GM18519 (cell line): ENCODE results near the gene SIAH2.

Source experiments
- ATAC-seq: cut with Tn5 transposase; IDR thresholded peaks from one replicate; pipeline ENCODE4 v1.9.1; 2021; ENCODE audit warnings: mild to moderate bottlenecking, moderate library complexity; ENCODE audit not compliant: unreplicated experiment, low FRiP score

Gene SIAH2

GRCh38 chr3:150775001-150775599, 12.1 kb upstream of the SIAH2 start:
- ATAC-seq, result no peak

- no peak for ATAC-seq
Measured at GRCh38 chr3:150773616-150774192, 10.7 kb upstream of the SIAH2 start.

GRCh38 chr3:150771600-150771999, 8.6 kb upstream of the SIAH2 start:
- no peak for ATAC-seq

- no peak for ATAC-seq
Measured at GRCh38 chr3:150770681-150771080, 7.7 kb upstream of the SIAH2 start.

- ATAC-seq, result no peak
Measured at GRCh38 chr3:150766742-150767141, 3.8 kb upstream of the SIAH2 start.

- peak; percentile 29 for ATAC-seq
Measured at GRCh38 chr3:150765949-150766720, 3.2 kb upstream of the SIAH2 start.

- no peak for ATAC-seq
Measured at GRCh38 chr3:150764967-150765366, 2.0 kb upstream of the SIAH2 start.

- no peak for ATAC-seq
Measured at GRCh38 chr3:150764566-150764965, 1.6 kb upstream of the SIAH2 start.

GRCh38 chr3:150763841-150764483, 993 bp upstream of the SIAH2 start:
- ATAC-seq, result no peak

- ATAC-seq, result no peak
Measured at GRCh38 chr3:150762662-150763121, 277 bp downstream of the SIAH2 start.

GRCh38 chr3:150761831-150762661, 923 bp downstream of the SIAH2 start:
- ATAC-seq, result no peak

- peak; percentile 29 for ATAC-seq
Measured at GRCh38 chr3:150760431-150761200, 2.4 kb downstream of the SIAH2 start.

GRCh38 chr3:150759947-150760346, 3.0 kb downstream of the SIAH2 start:
- ATAC-seq, result no peak

- no peak for ATAC-seq
Measured at GRCh38 chr3:150759319-150759718, 3.6 kb downstream of the SIAH2 start.

- ATAC-seq, result no peak
Measured at GRCh38 chr3:150757768-150758167, 5.2 kb downstream of the SIAH2 start.

- no peak for ATAC-seq
Measured at GRCh38 chr3:150757364-150757763, 5.6 kb downstream of the SIAH2 start.

GRCh38 chr3:150756491-150757059, 6.4 kb downstream of the SIAH2 start:
- ATAC-seq, result no peak

GRCh38 chr3:150755902-150756301, 7.1 kb downstream of the SIAH2 start:
- ATAC-seq, result no peak

- ATAC-seq, result no peak
Measured at GRCh38 chr3:150754896-150755295, 8.1 kb downstream of the SIAH2 start.
